GM12878 (cell line): ENCODE measurements around the gene CTXN1. TPM values are rescaled to one million over a fixed set of nuclear protein-coding genes. Genes with fewer than 3 reads are reported as not detected.

Experiments
- ATAC-seq: fragments of 200-7000 bp; cut with Tn5 transposase; 3 replicates; pipeline ENCODE4 v1.9.1; 2020; ENCODE audit warnings: mild to moderate bottlenecking, moderate library complexity
- BruUV-seq: library from RNA; stranded (reverse); fragments of 400-500 nt; replicated peaks from 2 replicates; lab custom pipeline; 2021; lab: Mats Ljungman, UMichigan
- CTCF ChIA-PET: fragments of 300-600 bp; sonication (Branson Sonifier 250); formaldehyde crosslinking; extraction: SDS; loops from one replicate; lab custom pipeline; 2021; ENCODE audit warnings: inconsistent platforms; lab: Yijun Ruan, JAX
- POLR2A ChIA-PET: fragments of 350-600 bp; formaldehyde crosslinking; extraction: SDS; loops from one replicate; lab custom pipeline; 2021; ENCODE audit warnings: inconsistent platforms; lab: Charles Lee
- RAD21 ChIA-PET: fragments of 300-600 bp; sonication (Branson Sonifier 250); formaldehyde crosslinking; loops from one replicate; lab custom pipeline; 2023; ENCODE audit warnings: antibody characterized with exemption; ENCODE audit not compliant: unreplicated experiment; lab: Charles Lee
- SMC1A ChIA-PET: fragments of 300-600 bp; sonication (Branson Sonifier 250); formaldehyde crosslinking; loops from one replicate; lab custom pipeline; 2023; ENCODE audit not compliant: unreplicated experiment, uncharacterized antibody; lab: Charles Lee
- DNase-seq: peaks from one replicate; pipeline ENCODE4 v3.0.0-alpha.2; 2011; ENCODE audit warnings: low read depth, low spot score
- FAIRE-seq: peaks from 3 replicates; lab custom pipeline; 2011; peaks lifted over from hg19 to GRCh38; lab: Jason Lieb, UNC
- H2AFZ ChIP-seq: 2 replicates; pipeline ENCODE4 v1.6.0; 2011; ENCODE audit warnings: low read depth, low read length, control low read depth; ENCODE audit not compliant: control insufficient read depth
- H3K27ac ChIP-seq: 2 replicates; pipeline ENCODE4 v1.5.1; 2011; ENCODE audit warnings: control low read depth; ENCODE audit not compliant: control insufficient read depth, insufficient read depth
- H3K27me3 ChIP-seq, 2 experiments: replicated peaks in 1 of 2; 2 replicates each; pipeline versions ENCODE4 v1.6.0 to v1.6.1; 2011; ENCODE audit warnings: low read length in 1 of 2; ENCODE audit not compliant: control insufficient read depth in 2 of 2, insufficient read depth in 2 of 2
- H3K36me3 ChIP-seq, 2 experiments: 2 replicates each; pipeline ENCODE4 v1.5.1; 2011; ENCODE audit warnings: low read length in 1 of 2; ENCODE audit not compliant: control insufficient read depth in 2 of 2, insufficient read depth in 2 of 2
- H3K4me1 ChIP-seq: 2 replicates; pipeline ENCODE4 v1.6.1; 2011; ENCODE audit warnings: mild to moderate bottlenecking, low read length, moderate library complexity, mixed read lengths; ENCODE audit not compliant: control insufficient read depth, insufficient read depth
- H3K4me2 ChIP-seq: 2 replicates; pipeline ENCODE4 v1.6.0; 2011; ENCODE audit warnings: control low read depth; ENCODE audit not compliant: control insufficient read depth, insufficient read depth
- H3K4me3 ChIP-seq: fragments of 200-600 bp; sonication (generic); 2 replicates; pipeline ENCODE4 v1.5.1; 2016
- H3K79me2 ChIP-seq: 2 replicates; pipeline ENCODE4 v1.6.0; 2011; ENCODE audit warnings: low read length; ENCODE audit not compliant: control insufficient read depth, insufficient read depth
- H3K9ac ChIP-seq: 2 replicates; pipeline ENCODE4 v1.8.0; 2011; ENCODE audit warnings: low read length, control low read depth, mixed read lengths; ENCODE audit not compliant: control insufficient read depth, insufficient read depth
- H3K9me3 ChIP-seq: replicated peaks from 3 replicates; pipeline ENCODE4 v1.5.1; 2011; ENCODE audit warnings: mild to moderate bottlenecking, low read length; ENCODE audit not compliant: control insufficient read depth, insufficient read depth
- H4K20me1 ChIP-seq: 2 replicates; pipeline ENCODE4 v1.6.0; 2011; ENCODE audit not compliant: control insufficient read depth, insufficient read depth
- CREB1 ChIP-seq: IDR thresholded peaks from 2 replicates; pipeline ENCODE4 v1.6.1; 2012; ENCODE audit warnings: low read depth, mild to moderate bottlenecking, inconsistent platforms
- KLF5 ChIP-seq: fragments of 450-650 bp; IDR thresholded peaks from 2 replicates; pipeline ENCODE4 v1.6.1; 2014; ENCODE audit warnings: mild to moderate bottlenecking; ENCODE audit not compliant: partially characterized antibody
- MYC ChIP-seq: IDR thresholded peaks from 2 replicates; pipeline ENCODE4 v1.6.1; 2011; ENCODE audit warnings: mild to moderate bottlenecking, low read length, moderate library complexity, inconsistent platforms; ENCODE audit not compliant: insufficient read depth, insufficient replicate concordance, insufficient read length, severe bottlenecking
- RELB ChIP-seq: fragments of 450-650 bp; IDR thresholded peaks from 2 replicates; pipeline ENCODE4 v1.6.1; 2017; ENCODE audit warnings: low read depth, mild to moderate bottlenecking, moderate library complexity
- WGBS: methylation state at CpG from one replicate; pipeline ENCODE4 v1.1.6; 2016; ENCODE audit warnings: low lambda C conversion rate; ENCODE audit not compliant: insufficient replicate concordance, insufficient coverage; ENCODE audit errors: missing lambda C conversion rate; 5-methylcytosine and 5-hydroxymethylcytosine counted together
- in situ Hi-C: fragments of 300-500 bp; cut with MboI; formaldehyde crosslinking; loops from 9 replicates; pipeline ENCODE4 v1.14.3; 2018; ENCODE audit warnings: mixed read lengths
- intact Hi-C: fragments of 100-400 bp; cut with micrococcal nuclease; formaldehyde crosslinking; loops from one replicate; pipeline ENCODE4 v1.14.2; 2022; ENCODE audit not compliant: unreplicated experiment
- polyA plus RNA-seq, 11 experiments: library from polyadenylated mRNA; depleted of rRNA in 4 of 11; unstranded in 6 of 11; stranded (reverse) in 5 of 11; fragments of >200 nt; fragmentation: Nextera tagmentation in 4 of 11; fragmentation: Illumina TruSeq in 1 of 11; extraction: Ambion mirVana in 4 of 11; extraction: Trizol in 1 of 11; gene quantifications; 1 replicate in 1 of 11; 2 replicates in 10 of 11; pipeline versions ENCODE4 v1.2.1 to v1.2.3, GENCODE V29; 2011 to 2016; ENCODE audit warnings: inconsistent platforms in 2 of 11, missing spikeins in 2 of 11, low read depth in 1 of 11
- total RNA-seq, 4 experiments: library from RNA; depleted of rRNA in 3 of 4; stranded (reverse); fragments of >200 nt in 3 of 4; fragmentation: Illumina TruSeq in 1 of 4; extraction: Trizol in 1 of 4; gene quantifications; 2 replicates each; pipeline versions ENCODE4 v1.2.1 to v1.2.3, GENCODE V29; 2013 to 2021
- TF ChIP-seq, protein P1 (sequence below): fragments of 450-650 bp; IDR thresholded peaks from 2 replicates; pipeline ENCODE4 v1.6.1; 2016; ENCODE audit warnings: mild to moderate bottlenecking

CTXN1 gene
- total and polyA plus RNA-seq, 10 of the 15 experiments (the other 5 are each of a cell fraction or from before 2014, with no cell fraction given), result 0.04 to 1.0 (median 0.38) TPM; not detected in 4

GRCh38 chr19:7941895-7942596, 16.1 kb upstream of the CTXN1 start:
- no peaks in the 10 kb centered on the region for H3K9me3 ChIP-seq
- no peak overlapping the region for H3K27ac ChIP-seq
- RAD21 ChIA-PET, result no interaction called here
- peak overlapping the region; percentile 89; the same call in 1 of the 2 replicates for H3K4me3 ChIP-seq
- H3K27me3 ChIP-seq, result no peaks in the 10 kb centered on the region
- H3K4me2 ChIP-seq, result peak overlapping the region; percentile 58
- BruUV-seq, result no TSS peak
- H3K79me2 ChIP-seq, result peaks cover 23% of the 10 kb centered on the region
- H2AFZ ChIP-seq, result no peak overlapping the region
- no peak for DNase-seq
- no peak for TF ChIP-seq RELB
- TF ChIP-seq MYC, result no peak
- no peak for TF ChIP-seq CREB1
- TF ChIP-seq, protein P1, sequence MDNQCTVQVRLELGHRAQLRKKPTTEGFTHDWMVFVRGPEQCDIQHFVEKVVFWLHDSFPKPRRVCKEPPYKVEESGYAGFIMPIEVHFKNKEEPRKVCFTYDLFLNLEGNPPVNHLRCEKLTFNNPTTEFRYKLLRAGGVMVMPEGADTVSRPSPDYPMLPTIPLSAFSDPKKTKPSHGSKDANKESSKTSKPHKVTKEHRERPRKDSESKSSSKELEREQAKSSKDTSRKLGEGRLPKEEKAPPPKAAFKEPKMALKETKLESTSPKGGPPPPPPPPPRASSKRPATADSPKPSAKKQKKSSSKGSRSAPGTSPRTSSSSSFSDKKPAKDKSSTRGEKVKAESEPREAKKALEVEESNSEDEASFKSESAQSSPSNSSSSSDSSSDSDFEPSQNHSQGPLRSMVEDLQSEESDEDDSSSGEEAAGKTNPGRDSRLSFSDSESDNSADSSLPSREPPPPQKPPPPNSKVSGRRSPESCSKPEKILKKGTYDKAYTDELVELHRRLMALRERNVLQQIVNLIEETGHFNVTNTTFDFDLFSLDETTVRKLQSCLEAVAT, result no peak
- TF ChIP-seq KLF5, result no peak
- TF ChIP-seq, all 136 proteins: peak for 0
- ChIA-PET SMC1A (interaction anchor here (1.0 kb wide), 1 partner anchor 13 kb away, joined by 3 read pairs; no protein-coding TSS in a partner anchor), CTCF (interaction anchor here (0.8 to 4.3 kb wide), 3 partner anchors 12 to 29 kb away, joined by 3 to 44 read pairs (median 3); partner anchors contain the start of gene SNAPC2), POLR2A (no interaction called here)
- H3K36me3 ChIP-seq, result peaks cover 2 to 12% of the 10 kb centered on the region in 2 experiments; a peak in 3 of 4 replicates
- peaks cover 7% of the 10 kb centered on the region for H3K4me1 ChIP-seq
- peak overlapping the region; percentile 80 for H3K9ac ChIP-seq
- 93% methylated on average over 18 of the region's 19 CpGs for WGBS
- no peak for ATAC-seq
- FAIRE-seq, result no peak
- H4K20me1 ChIP-seq, result no peaks in the 10 kb centered on the region
- in situ Hi-C loops (loop anchor here (10.0 kb wide), 1 partner anchor 313 kb away; no protein-coding TSS in a partner anchor), intact Hi-C loops (loop anchor here (10.0 kb wide), 1 partner anchor 213 kb away; no protein-coding TSS in a partner anchor)
